Colonic mucosa (tissue), 4 donors: Measurements from ENCODE around the gene RAI1. TPM values are rescaled to one million over a fixed set of nuclear protein-coding genes. Genes with fewer than 3 reads are reported as not detected.
A peak's percentile ranks its signal among the peaks of the same experiment; 100 is the strongest.
"Not testable (repeated sequence)": the region's sequence is repeated elsewhere in the genome, so short reads cannot be mapped to it uniquely, and the experiment has no call there.

Experiments used
- DNase-seq: peaks from one replicate; pipeline ENCODE4 v3.0.0-alpha.2; 2020
- H3K27ac ChIP-seq: fragments of 200-600 bp; one replicate; pipeline ENCODE4 v1.8.0; 2021
- H3K27me3 ChIP-seq: fragments of 200-600 bp; one replicate; pipeline ENCODE4 v1.8.0; 2021
- H3K36me3 ChIP-seq: fragments of 200-600 bp; one replicate; pipeline ENCODE4 v1.8.0; 2021
- H3K4me1 ChIP-seq: fragments of 200-600 bp; one replicate; pipeline ENCODE4 v1.8.0; 2021; ENCODE audit warnings: mild to moderate bottlenecking
- H3K4me3 ChIP-seq: fragments of 200-600 bp; one replicate; pipeline ENCODE4 v1.8.0; 2021
- H3K9ac ChIP-seq, 2 donors: one replicate each; pipeline ENCODE4 v1.7.0; 2013; ENCODE audit warnings: control low read depth in 2 of 2, low read depth in 2 of 2, low read length in 2 of 2
- H3K9me3 ChIP-seq: fragments of 200-600 bp; one replicate; pipeline ENCODE4 v1.8.0; 2021
- intact Hi-C: fragments of 100-400 bp; cut with DNase I; formaldehyde crosslinking; loops from one replicate; pipeline ENCODE4 v1.14.1; 2022
- total RNA-seq, 2 donors: library from RNA; stranded (reverse); fragmentation: NEBNext Ultra II Directional in 1 of 2; extraction: Animal tissue kit (Norgen Biotek cat#: 25700) in 1 of 2; gene quantifications; one replicate each; pipeline ENCODE4 v1.2.1, GENCODE V29; 2021
- TF ChIP-seq, protein P1 (sequence below): fragments of 200-600 bp; IDR thresholded peaks from one replicate; pipeline ENCODE4 v1.8.0; 2022; ENCODE audit warnings: antibody characterized with exemption, mild to moderate bottlenecking
- donor health status: healthy.
- donor health status: DM: no; HTN: no; CAD: no.
- donor health status: DM: no; HTN: no; CAD: no.

Gene RAI1, protein sequence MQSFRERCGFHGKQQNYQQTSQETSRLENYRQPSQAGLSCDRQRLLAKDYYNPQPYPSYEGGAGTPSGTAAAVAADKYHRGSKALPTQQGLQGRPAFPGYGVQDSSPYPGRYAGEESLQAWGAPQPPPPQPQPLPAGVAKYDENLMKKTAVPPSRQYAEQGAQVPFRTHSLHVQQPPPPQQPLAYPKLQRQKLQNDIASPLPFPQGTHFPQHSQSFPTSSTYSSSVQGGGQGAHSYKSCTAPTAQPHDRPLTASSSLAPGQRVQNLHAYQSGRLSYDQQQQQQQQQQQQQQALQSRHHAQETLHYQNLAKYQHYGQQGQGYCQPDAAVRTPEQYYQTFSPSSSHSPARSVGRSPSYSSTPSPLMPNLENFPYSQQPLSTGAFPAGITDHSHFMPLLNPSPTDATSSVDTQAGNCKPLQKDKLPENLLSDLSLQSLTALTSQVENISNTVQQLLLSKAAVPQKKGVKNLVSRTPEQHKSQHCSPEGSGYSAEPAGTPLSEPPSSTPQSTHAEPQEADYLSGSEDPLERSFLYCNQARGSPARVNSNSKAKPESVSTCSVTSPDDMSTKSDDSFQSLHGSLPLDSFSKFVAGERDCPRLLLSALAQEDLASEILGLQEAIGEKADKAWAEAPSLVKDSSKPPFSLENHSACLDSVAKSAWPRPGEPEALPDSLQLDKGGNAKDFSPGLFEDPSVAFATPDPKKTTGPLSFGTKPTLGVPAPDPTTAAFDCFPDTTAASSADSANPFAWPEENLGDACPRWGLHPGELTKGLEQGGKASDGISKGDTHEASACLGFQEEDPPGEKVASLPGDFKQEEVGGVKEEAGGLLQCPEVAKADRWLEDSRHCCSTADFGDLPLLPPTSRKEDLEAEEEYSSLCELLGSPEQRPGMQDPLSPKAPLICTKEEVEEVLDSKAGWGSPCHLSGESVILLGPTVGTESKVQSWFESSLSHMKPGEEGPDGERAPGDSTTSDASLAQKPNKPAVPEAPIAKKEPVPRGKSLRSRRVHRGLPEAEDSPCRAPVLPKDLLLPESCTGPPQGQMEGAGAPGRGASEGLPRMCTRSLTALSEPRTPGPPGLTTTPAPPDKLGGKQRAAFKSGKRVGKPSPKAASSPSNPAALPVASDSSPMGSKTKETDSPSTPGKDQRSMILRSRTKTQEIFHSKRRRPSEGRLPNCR (N-terminal part only)
- 10 to 100 TPM; 21.8 to 24.5 TPM for total RNA-seq

DNA sequence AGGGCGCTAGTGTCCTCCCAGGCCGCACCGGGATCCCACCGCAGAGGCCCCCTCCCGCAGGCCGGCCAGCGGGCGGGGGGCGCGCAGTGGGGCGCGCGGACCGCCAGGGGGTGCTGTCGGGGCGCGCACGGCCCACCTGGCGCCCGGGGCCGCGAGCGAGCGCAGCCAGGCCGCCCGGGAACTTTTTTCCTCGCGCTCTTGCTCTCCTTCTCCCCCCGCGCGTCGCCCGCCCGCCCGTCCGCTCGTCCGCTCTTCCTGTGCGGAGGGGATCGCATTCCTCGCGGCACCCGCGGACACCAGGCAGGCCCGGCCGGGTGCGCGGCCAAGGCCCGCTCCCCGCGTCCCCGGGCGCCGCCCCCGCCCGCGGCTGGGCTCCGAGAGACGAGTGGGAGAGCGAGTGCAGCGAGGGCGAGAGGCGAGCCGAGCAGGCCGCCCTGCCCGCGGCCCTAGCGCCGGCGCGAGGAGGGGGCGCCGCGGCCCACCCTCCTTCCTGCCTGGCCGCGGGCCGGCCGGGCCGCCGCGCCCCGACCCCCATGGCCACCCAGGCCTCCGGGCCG, at the start of gene RAI1:
Gene RAI1, plus strand, starts transcription at position 272 of the 557 bp plus-strand sequence. CDS start 111,491 bp downstream, outside the sequence.
- peak; percentile 72 for DNase-seq
- H3K4me3 ChIP-seq: peak within 1 kb of the TSS; percentile 87
- H3K9me3 ChIP-seq: no peaks in the 10 kb centered on the region
- TF ChIP-seq, protein P1, sequence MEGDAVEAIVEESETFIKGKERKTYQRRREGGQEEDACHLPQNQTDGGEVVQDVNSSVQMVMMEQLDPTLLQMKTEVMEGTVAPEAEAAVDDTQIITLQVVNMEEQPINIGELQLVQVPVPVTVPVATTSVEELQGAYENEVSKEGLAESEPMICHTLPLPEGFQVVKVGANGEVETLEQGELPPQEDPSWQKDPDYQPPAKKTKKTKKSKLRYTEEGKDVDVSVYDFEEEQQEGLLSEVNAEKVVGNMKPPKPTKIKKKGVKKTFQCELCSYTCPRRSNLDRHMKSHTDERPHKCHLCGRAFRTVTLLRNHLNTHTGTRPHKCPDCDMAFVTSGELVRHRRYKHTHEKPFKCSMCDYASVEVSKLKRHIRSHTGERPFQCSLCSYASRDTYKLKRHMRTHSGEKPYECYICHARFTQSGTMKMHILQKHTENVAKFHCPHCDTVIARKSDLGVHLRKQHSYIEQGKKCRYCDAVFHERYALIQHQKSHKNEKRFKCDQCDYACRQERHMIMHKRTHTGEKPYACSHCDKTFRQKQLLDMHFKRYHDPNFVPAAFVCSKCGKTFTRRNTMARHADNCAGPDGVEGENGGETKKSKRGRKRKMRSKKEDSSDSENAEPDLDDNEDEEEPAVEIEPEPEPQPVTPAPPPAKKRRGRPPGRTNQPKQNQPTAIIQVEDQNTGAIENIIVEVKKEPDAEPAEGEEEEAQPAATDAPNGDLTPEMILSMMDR: peak; percentile 22
- H3K9ac ChIP-seq: peak within 1 kb of the TSS; percentile 88 to 98
- H3K27ac ChIP-seq: peak within 1 kb of the TSS; percentile 93
- no peaks in the 10 kb centered on the region for H3K27me3 ChIP-seq
- intact Hi-C loops: loop anchor here (5.0 kb wide), 3 partner anchors 96 to 351 kb away; no protein-coding TSS in a partner anchor
- peaks cover 15% of the 10 kb centered on the region for H3K4me1 ChIP-seq
- no peaks in the 10 kb centered on the region for H3K36me3 ChIP-seq

DNA sequence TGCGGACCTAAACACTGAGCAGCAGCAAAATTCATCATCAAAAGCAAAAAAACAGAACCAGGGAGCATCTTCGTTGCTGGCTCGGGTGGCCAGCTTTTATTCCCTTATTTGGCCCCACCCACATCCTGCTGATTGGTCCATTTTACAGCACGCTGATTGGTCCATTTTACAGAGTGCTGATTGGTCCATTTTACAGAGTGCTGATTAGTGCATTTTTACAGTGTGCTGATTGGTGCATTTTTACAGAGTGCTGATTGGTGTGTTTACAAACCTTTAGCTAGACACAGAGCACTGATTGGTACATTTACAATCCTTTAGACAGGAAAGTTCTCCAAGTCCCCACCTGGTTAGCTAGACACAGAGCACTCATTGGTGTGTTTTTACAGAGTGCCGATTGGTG, 48.6 kb upstream of the RAI1 start:
- H3K9me3 ChIP-seq, intact Hi-C loops, H3K4me3 ChIP-seq, H3K4me1 ChIP-seq, DNase-seq, H3K27ac ChIP-seq, H3K9ac ChIP-seq, H3K27me3 ChIP-seq, H3K36me3 ChIP-seq: not testable (repeated sequence)

DNA sequence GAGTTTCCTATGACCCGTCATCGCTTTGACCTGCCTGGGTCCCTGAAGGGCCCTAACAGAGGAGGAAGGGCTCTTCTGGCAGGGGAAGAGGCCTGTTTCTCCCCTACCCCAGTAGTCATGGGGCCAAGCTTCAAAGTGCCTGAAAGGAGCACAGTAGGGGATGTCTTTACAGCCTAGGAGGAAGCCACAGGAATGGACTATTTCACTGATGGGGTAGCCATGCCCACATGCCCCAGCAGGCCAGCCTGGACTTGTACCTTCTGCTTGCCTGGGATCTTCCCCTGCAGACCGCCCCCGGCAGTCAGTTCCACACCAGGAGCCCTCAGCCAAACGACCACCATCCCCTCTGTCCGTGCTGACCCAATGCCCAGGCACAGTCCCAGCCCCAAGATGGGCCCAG, 47.9 kb upstream of the RAI1 start:
- H3K36me3 ChIP-seq: no peaks in the 10 kb centered on the region
- H3K4me3 ChIP-seq: no peak overlapping the region
- TF ChIP-seq, protein P1: no peak
- H3K27ac ChIP-seq: no peak overlapping the region
- H3K4me1 ChIP-seq: no peaks in the 10 kb centered on the region
- intact Hi-C loops: no loop called here
- H3K9me3 ChIP-seq: no peaks in the 10 kb centered on the region
- DNase-seq: no peak
- no peak overlapping the region for H3K9ac ChIP-seq
- H3K27me3 ChIP-seq: no peaks in the 10 kb centered on the region

DNA sequence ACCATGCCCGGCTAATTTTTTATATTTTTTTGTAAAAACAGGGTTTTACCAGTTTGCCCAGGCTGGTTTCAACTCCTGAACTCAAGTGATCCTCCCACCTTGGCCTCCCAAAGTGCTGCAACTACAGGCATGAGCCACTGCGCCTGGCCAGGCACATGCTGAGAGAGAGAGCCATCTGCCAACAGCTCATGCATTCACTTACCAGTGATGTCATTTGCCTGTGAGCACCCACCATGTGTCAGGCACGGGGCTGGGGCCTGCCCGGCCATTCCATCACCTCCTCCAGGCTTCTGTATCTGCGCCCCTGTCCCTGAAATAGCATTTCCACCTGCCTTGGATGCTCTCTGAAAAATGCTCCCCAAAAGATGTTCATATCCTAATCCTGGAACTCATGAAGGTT, 46.1 kb upstream of the RAI1 start:
- TF ChIP-seq, protein P1: no peak
- intact Hi-C loops: no loop called here
- DNase-seq: no peak
- Histone ChIP-seq H3K4me1 (no peaks in the 10 kb centered on the region), H3K27me3 (no peaks in the 10 kb centered on the region), H3K4me3 (no peak overlapping the region), H3K36me3 (no peaks in the 10 kb centered on the region), H3K9me3 (no peaks in the 10 kb centered on the region), H3K27ac (no peak overlapping the region), H3K9ac (no peak overlapping the region)

DNA sequence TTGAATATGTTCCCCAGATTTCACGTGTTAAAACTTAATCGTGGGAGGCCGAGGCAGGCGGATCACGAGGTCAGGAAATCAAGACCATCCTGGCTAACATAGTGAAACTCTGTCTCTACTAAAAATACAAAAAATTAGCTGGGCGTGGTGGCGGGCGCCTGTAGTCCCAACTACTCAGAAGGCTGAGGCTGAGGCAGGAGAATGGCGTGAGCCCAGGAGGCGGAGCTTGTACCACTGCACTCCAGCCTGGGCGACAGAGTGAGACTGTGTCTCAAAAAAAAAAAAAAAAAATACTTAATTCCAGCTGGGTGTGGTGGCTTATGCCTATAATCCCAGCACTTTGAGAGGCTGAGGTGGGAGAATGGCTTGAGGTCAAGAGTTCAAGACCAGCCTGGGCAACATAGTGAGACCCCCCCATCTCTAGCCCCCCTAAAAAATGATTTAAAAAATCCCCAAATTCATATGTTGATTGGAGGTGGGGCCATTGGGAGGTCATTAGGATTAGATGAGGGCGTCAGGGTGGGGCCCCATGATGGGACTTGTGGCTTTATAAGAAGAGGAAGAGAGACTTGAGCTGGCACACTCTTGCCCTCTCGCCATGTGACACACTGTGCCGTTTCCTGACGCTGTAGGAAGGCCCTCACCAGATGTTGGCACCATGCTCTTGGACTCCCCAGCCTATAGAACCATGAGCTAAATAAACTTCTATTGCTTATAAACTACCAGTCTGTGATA, 45.6 kb upstream of the RAI1 start:
- H3K27ac ChIP-seq, H3K4me1 ChIP-seq, H3K36me3 ChIP-seq, H3K4me3 ChIP-seq, H3K9me3 ChIP-seq, DNase-seq, H3K9ac ChIP-seq, intact Hi-C loops, H3K27me3 ChIP-seq: not testable (repeated sequence)
